HG03097 (cell line): Measurements from ENCODE around the gene ZNF804B.

ENCODE experiments used
- ATAC-seq: cut with Tn5 transposase; IDR thresholded peaks from one replicate; pipeline ENCODE4 v1.9.1; 2021; ENCODE audit not compliant: unreplicated experiment, low FRiP score

ZNF804B gene

GRCh38 chr7:88835147-88835728 is 75.7 kb downstream of the ZNF804B start:
- no peak for ATAC-seq

GRCh38 chr7:88842201-88842600 is 82.7 kb downstream of the ZNF804B start:
- ATAC-seq = no peak

GRCh38 chr7:88845091-88845490 is 85.6 kb downstream of the ZNF804B start:
- no peak for ATAC-seq

- ATAC-seq = no peak
Observed at GRCh38 chr7:88851220-88851619, 91.7 kb downstream of the ZNF804B start.

- ATAC-seq = no peak
Observed at GRCh38 chr7:88859288-88859687, 99.8 kb downstream of the ZNF804B start.

GRCh38 chr7:88866265-88866863 is 106.9 kb downstream of the ZNF804B start:
- ATAC-seq = no peak

GRCh38 chr7:88867158-88867557 is 107.7 kb downstream of the ZNF804B start:
- ATAC-seq = no peak

GRCh38 chr7:88868456-88868855 is 109.0 kb downstream of the ZNF804B start:
- ATAC-seq = no peak

GRCh38 chr7:88881136-88881535 is 121.6 kb downstream of the ZNF804B start:
- ATAC-seq = no peak

- ATAC-seq = no peak
Observed at GRCh38 chr7:88885131-88885530, 125.6 kb downstream of the ZNF804B start.

- no peak for ATAC-seq
Observed at GRCh38 chr7:88888684-88889083, 129.2 kb downstream of the ZNF804B start.

- ATAC-seq = no peak
Observed at GRCh38 chr7:88910516-88910915, 151.0 kb downstream of the ZNF804B start.

GRCh38 chr7:88912852-88913251 is 153.4 kb downstream of the ZNF804B start:
- no peak for ATAC-seq

- no peak for ATAC-seq
Observed at GRCh38 chr7:88915615-88916014, 156.1 kb downstream of the ZNF804B start.

- no peak for ATAC-seq
Observed at GRCh38 chr7:88919478-88920131, 160.1 kb downstream of the ZNF804B start.

- ATAC-seq = no peak
Observed at GRCh38 chr7:88922944-88923343, 163.4 kb downstream of the ZNF804B start.

- ATAC-seq = no peak
Observed at GRCh38 chr7:88928276-88928675, 168.8 kb downstream of the ZNF804B start.

- ATAC-seq = no peak
Observed at GRCh38 chr7:88929719-88930118, 170.2 kb downstream of the ZNF804B start.

- no peak for ATAC-seq
Observed at GRCh38 chr7:88933285-88933684, 173.8 kb downstream of the ZNF804B start.

- ATAC-seq = no peak
Observed at GRCh38 chr7:88942815-88943501, 183.5 kb downstream of the ZNF804B start.

- no peak for ATAC-seq
Observed at GRCh38 chr7:88951826-88952225, 192.3 kb downstream of the ZNF804B start.

GRCh38 chr7:88964418-88964817 is 204.9 kb downstream of the ZNF804B start:
- ATAC-seq = no peak
